Measurements from ENCODE around the gene CCT6A. TPM values are rescaled to one million over a fixed set of nuclear protein-coding genes. Genes with fewer than 3 reads are reported as not detected.
"Not testable (repeated sequence)": the region's sequence is repeated elsewhere in the genome, so short reads cannot be mapped to it uniquely, and the experiment has no call there.

Gene CCT6A
- total and polyA plus RNA-seq, 2 experiments from 2014 or later: 99.0 to 167 TPM

- H3K27ac ChIP-seq: peak overlapping the region; percentile 15
- H3K36me3 ChIP-seq: no peaks in the 10 kb centered on the region
- H3K9me3 ChIP-seq (ENCODE audit: low read depth): no peaks in the 10 kb centered on the region
- TF ChIP-seq, protein P1, sequence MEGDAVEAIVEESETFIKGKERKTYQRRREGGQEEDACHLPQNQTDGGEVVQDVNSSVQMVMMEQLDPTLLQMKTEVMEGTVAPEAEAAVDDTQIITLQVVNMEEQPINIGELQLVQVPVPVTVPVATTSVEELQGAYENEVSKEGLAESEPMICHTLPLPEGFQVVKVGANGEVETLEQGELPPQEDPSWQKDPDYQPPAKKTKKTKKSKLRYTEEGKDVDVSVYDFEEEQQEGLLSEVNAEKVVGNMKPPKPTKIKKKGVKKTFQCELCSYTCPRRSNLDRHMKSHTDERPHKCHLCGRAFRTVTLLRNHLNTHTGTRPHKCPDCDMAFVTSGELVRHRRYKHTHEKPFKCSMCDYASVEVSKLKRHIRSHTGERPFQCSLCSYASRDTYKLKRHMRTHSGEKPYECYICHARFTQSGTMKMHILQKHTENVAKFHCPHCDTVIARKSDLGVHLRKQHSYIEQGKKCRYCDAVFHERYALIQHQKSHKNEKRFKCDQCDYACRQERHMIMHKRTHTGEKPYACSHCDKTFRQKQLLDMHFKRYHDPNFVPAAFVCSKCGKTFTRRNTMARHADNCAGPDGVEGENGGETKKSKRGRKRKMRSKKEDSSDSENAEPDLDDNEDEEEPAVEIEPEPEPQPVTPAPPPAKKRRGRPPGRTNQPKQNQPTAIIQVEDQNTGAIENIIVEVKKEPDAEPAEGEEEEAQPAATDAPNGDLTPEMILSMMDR (IDR thresholded peaks at IDR 0.05; ENCODE audit: low read depth, low read length): peak; percentile 80
- no peaks in the 10 kb centered on the region for H3K4me1 ChIP-seq (ENCODE audit: low read depth)
- no peak overlapping the region for H3K4me3 ChIP-seq
- H3K27me3 ChIP-seq: no peaks in the 10 kb centered on the region
- peak; percentile 30 to 83 for DNase-seq (ENCODE audit: low read depth in 1 of 2, low spot score in 1 of 2)
These were observed 28.1 kb downstream of the CCT6A start for GRCh38 chr7:56079450-56080185.

GRCh38 chr7:56080726-56081435 lies 29.3 kb downstream of the CCT6A start:
- not testable (repeated sequence) for DNase-seq (ENCODE audit: low read depth in 1 of 2, low spot score in 1 of 2); H3K9me3 ChIP-seq (ENCODE audit: low read depth); H3K27ac ChIP-seq; H3K36me3 ChIP-seq; H3K4me1 ChIP-seq (ENCODE audit: low read depth); H3K27me3 ChIP-seq; H3K4me3 ChIP-seq

GRCh38 chr7:56081626-56082340 lies 30.2 kb downstream of the CCT6A start:
- DNase-seq (ENCODE audit: low read depth in 1 of 2, low spot score in 1 of 2): no peak
- H3K4me3 ChIP-seq: no peak overlapping the region
- no peaks in the 10 kb centered on the region for H3K36me3 ChIP-seq
- H3K27ac ChIP-seq: no peak overlapping the region
- TF ChIP-seq, protein P1 (IDR thresholded peaks at IDR 0.05; ENCODE audit: low read depth, low read length): no peak
- H3K9me3 ChIP-seq (ENCODE audit: low read depth): no peaks in the 10 kb centered on the region
- no peaks in the 10 kb centered on the region for H3K4me1 ChIP-seq (ENCODE audit: low read depth)
- no peaks in the 10 kb centered on the region for H3K27me3 ChIP-seq

DNA sequence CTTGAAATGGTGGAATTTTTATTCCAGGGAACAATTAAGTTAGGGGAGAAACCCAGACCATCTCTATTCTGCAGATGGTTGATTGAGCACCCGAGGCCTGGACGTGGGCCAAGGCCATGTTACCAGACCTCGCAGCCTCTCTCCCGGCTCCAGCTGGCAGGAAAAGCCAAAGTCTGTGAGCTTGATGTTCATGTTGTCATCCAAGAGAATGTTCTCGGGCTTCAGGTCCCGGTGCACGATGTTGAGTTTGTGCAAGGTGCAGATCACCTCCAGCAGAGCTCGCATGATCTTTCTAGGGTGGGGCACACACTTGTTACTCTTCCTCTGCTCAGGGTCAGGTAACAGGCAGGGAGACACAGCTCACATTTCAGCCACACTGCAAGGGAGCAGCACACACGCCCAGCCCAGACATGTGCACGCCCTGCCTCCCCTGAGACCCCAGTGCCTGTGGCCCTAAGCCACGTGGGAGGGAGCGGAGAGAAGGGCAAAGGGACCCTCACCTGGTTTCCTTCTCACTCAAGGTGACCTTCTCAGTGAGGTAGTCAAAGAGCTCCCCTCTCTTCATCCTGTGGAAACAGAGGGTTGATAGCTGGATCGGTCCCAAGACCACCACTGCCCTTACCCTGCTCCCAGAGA lies 31.7 kb downstream of the CCT6A start:
- no peaks in the 10 kb centered on the region for H3K9me3 ChIP-seq (ENCODE audit: low read depth)
- H3K4me1 ChIP-seq (ENCODE audit: low read depth): no peaks in the 10 kb centered on the region
- H3K27ac ChIP-seq: no peak overlapping the region
- no peak for DNase-seq (ENCODE audit: low read depth in 1 of 2, low spot score in 1 of 2)
- no peaks in the 10 kb centered on the region for H3K36me3 ChIP-seq
- TF ChIP-seq, protein P1 (IDR thresholded peaks at IDR 0.05; ENCODE audit: low read depth, low read length): no peak
- no peaks in the 10 kb centered on the region for H3K27me3 ChIP-seq
- H3K4me3 ChIP-seq: no peak overlapping the region

- DNase-seq (ENCODE audit: low read depth in 1 of 2, low spot score in 1 of 2): no peak
- TF ChIP-seq, protein P1 (IDR thresholded peaks at IDR 0.05; ENCODE audit: low read depth, low read length): no peak
- Histone ChIP-seq H3K9me3 (ENCODE audit: low read depth) (no peaks in the 10 kb centered on the region), H3K36me3 (no peaks in the 10 kb centered on the region), H3K27ac (no peak overlapping the region), H3K4me3 (no peak overlapping the region), H3K4me1 (ENCODE audit: low read depth) (no peaks in the 10 kb centered on the region), H3K27me3 (no peaks in the 10 kb centered on the region)
These were observed 35.2 kb downstream of the CCT6A start for GRCh38 chr7:56086761-56087160.
